ENCODE measurements around the gene TIMM10B. TPM values are rescaled to one million over a fixed set of nuclear protein-coding genes. Genes with fewer than 3 reads are reported as not detected.

TIMM10B gene
- total and polyA plus RNA-seq, 7 donors = 24.9 to 47.4 (median 37.7) TPM

DNA sequence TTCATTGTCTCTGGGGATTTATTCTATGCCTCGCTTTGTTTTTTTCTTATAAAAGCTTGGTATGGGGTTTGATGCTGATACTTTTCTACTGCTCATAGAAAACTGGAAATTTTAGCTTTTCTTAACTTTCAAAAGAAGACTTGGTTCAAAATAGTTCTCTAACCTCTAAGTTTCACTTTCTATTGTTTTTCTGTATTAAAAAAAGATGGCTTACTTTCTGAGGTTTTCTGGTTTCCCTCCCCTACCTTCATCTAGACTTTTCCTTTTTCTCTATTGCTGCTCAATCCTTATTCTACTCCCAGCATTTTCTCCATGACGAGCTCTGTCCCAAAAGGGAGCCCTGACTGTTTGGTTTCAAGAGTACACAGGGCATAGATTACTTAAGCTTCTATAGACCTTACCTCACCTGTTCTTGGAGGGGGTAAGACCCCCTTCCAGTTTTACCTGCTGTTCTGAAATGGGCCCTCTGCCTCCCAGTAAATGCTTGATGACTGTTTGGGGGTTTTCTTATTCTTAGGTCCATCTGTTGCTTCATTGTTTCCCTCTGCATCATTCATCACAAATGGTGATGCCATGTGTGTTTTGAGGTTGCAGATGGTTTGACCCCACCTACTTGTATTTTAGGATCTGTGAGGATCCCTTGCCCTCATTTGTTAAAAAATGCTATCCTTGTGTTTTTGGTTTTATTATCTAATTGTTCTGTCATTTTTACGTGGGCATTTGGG is 45.3 kb downstream of the TIMM10B start:
- Histone ChIP-seq H3K27ac (no peak overlapping the region), H3K4me3 (no peak overlapping the region), H3K4me1 (no peaks in the 10 kb centered on the region), H3K36me3 (peaks cover 0 to 13% (median 0%) of the 10 kb centered on the region in 4 donors), H3K9me3 (no peaks in the 10 kb centered on the region), H3K27me3 (no peaks in the 10 kb centered on the region)
- intact Hi-C loops (cut with DNase I) = no loop called here
- DNase-seq = no peak
- TF ChIP-seq, protein P1, sequence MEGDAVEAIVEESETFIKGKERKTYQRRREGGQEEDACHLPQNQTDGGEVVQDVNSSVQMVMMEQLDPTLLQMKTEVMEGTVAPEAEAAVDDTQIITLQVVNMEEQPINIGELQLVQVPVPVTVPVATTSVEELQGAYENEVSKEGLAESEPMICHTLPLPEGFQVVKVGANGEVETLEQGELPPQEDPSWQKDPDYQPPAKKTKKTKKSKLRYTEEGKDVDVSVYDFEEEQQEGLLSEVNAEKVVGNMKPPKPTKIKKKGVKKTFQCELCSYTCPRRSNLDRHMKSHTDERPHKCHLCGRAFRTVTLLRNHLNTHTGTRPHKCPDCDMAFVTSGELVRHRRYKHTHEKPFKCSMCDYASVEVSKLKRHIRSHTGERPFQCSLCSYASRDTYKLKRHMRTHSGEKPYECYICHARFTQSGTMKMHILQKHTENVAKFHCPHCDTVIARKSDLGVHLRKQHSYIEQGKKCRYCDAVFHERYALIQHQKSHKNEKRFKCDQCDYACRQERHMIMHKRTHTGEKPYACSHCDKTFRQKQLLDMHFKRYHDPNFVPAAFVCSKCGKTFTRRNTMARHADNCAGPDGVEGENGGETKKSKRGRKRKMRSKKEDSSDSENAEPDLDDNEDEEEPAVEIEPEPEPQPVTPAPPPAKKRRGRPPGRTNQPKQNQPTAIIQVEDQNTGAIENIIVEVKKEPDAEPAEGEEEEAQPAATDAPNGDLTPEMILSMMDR (IDR thresholded peaks at IDR 0.05) = no peak
- TF ChIP-seq EP300 (IDR thresholded peaks at IDR 0.05) = no peak
- TF ChIP-seq POLR2AphosphoS5 (IDR thresholded peaks at IDR 0.05) = no peak
- 79 to 91% methylated on average over 3 of the region's 3 CpGs for WGBS, 2 donors

DNA sequence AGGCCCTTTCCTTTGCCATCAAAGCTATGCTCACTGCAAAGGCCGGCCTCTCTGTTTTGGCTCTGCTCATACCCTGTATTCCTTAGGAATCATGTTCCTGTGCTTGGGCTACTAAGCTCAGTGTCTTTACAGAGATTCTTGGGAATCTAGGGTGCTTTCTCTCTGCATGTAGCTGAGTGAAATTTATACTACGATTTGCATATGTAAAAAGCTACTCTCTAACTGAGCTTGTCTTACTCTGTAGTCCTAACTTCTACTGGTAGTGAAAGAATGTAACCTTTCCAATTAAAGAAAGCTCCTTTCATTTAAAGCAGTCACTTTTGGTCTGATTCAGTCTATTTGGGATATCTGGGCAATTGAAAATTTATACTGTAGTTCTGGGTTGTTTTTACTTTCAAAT is 48.0 kb downstream of the TIMM10B start:
- H3K9me3 ChIP-seq = no peaks in the 10 kb centered on the region
- H3K4me3 ChIP-seq = no peak overlapping the region
- H3K36me3 ChIP-seq = peaks cover 0 to 27% (median 0%) of the 10 kb centered on the region in 4 donors
- H3K4me1 ChIP-seq = peaks cover 0 to 11% (median 0%) of the 10 kb centered on the region in 4 donors
- TF ChIP-seq, protein P1 (IDR thresholded peaks at IDR 0.05) = no peak
- TF ChIP-seq POLR2A (IDR thresholded peaks at IDR 0.05) = no peak
- TF ChIP-seq EP300 (IDR thresholded peaks at IDR 0.05) = no peak
- no peak for TF ChIP-seq POLR2AphosphoS5 (IDR thresholded peaks at IDR 0.05)
- intact Hi-C loops (cut with DNase I) = no loop called here
- H3K27me3 ChIP-seq = no peaks in the 10 kb centered on the region
- DNase-seq = no peak
- no peak overlapping the region for H3K27ac ChIP-seq
- 91 to 92% methylated on average over 2 of the region's 2 CpGs for WGBS, 2 donors

DNA sequence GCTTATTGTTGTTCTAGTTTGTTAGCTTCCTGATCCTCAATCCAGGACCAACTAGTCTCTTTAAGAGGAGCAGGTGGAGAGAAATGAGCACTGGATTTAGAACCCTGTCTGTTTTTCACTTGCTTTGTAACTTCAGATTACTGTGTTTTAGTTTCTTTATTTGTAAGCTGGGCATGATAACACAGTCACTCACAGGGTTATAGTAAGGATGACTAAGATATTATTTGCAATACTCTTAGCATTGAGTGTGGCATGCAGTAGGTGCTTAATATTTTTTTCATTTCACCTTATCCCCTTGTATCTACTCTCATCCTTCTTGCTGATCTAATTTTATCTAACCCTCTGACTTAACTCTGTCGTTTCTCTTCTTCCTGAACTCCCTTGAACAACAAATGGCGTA is 49.5 kb downstream of the TIMM10B start:
- DNase-seq = no peak
- no peaks in the 10 kb centered on the region for H3K9me3 ChIP-seq
- peaks cover 0 to 11% (median 0%) of the 10 kb centered on the region in 4 donors for H3K4me1 ChIP-seq
- H3K36me3 ChIP-seq = peaks cover 0 to 30% (median 0%) of the 10 kb centered on the region in 4 donors
- WGBS, 2 donors = 94% methylated on average over 2 of the region's 2 CpGs
- H3K27ac ChIP-seq = no peak overlapping the region
- no peaks in the 10 kb centered on the region for H3K27me3 ChIP-seq
- TF ChIP-seq POLR2AphosphoS5 (IDR thresholded peaks at IDR 0.05) (no peak), POLR2A (IDR thresholded peaks at IDR 0.05) (no peak), EP300 (IDR thresholded peaks at IDR 0.05) (no peak)
- TF ChIP-seq, protein P1 (IDR thresholded peaks at IDR 0.05) = no peak
- H3K4me3 ChIP-seq = no peak overlapping the region
- intact Hi-C loops (cut with DNase I) = loop anchor here (1.0 to 5.0 kb wide), 3 partner anchors 41 to 175 kb away; partner anchors contain the start of gene MRPL17

DNA sequence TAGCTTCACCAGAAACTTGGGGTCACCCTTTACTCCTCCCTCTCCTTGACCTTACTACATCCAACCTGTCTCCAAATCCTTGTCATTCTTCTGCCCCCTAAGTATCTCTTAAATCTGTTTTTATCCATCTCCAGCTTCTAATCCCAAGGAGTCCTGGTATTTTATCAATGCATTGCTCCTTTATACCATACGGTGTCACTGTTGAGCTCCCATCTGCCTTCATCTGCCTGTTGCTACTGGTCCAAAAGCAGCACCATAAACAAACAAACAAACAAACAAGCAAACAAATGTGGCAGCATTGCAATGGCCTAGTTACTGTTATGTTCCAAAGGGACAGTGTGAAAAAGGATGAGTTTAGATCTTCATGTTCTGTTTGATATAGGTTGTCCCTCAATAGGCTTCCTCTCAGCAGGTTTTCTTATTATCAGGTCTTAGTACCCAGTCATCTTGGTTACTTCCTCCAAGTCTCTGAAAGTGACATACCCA is 50.0 kb downstream of the TIMM10B start:
- no peak overlapping the region for H3K27ac ChIP-seq
- H3K4me3 ChIP-seq = no peak overlapping the region
- no peak for DNase-seq
- intact Hi-C loops (cut with DNase I) = loop anchor here (1.0 to 5.0 kb wide), 3 partner anchors 41 to 175 kb away; partner anchors contain the start of gene MRPL17
- TF ChIP-seq, protein P1 (IDR thresholded peaks at IDR 0.05) = peak; percentile 78 to 90 (median 86)
- TF ChIP-seq POLR2AphosphoS5 (IDR thresholded peaks at IDR 0.05) = peak in 2 of 4 donors; percentile 21 to 34
- TF ChIP-seq EP300 (IDR thresholded peaks at IDR 0.05) = no peak
- peaks cover 0 to 30% (median 0%) of the 10 kb centered on the region in 4 donors for H3K36me3 ChIP-seq
- no peaks in the 10 kb centered on the region for H3K9me3 ChIP-seq
- 2 to 5% methylated on average over 1 of the region's 1 CpG for WGBS, 2 donors
- H3K4me1 ChIP-seq = peaks cover 0 to 11% (median 0%) of the 10 kb centered on the region in 4 donors
- no peaks in the 10 kb centered on the region for H3K27me3 ChIP-seq

Other genes with a start within 250 kb of the TIMM10B start
- gene FHIP1B, start 246.9 kb upstream of the TIMM10B start, total RNA-seq = 10 to 100 TPM; 21.6 to 66.0 (median 36.6) TPM
- 10 to 100 TPM; 43.5 to 89.0 (median 49.2) TPM for gene FHIP1B, start 246.9 kb upstream of the TIMM10B start, polyA plus RNA-seq
- gene CNGA4, start 242.4 kb upstream of the TIMM10B start, total RNA-seq = under 1 TPM in 1 of 4 donors, not detected in 3; 0.55 TPM
- under 1 TPM in 1 of 3 donors, not detected in 2; 0.16 TPM for gene CNGA4, start 242.4 kb upstream of the TIMM10B start, polyA plus RNA-seq
- under 1 TPM in 2 of 4 donors, not detected in 2; 0.41 to 0.99 TPM for gene CCKBR, start 221.7 kb upstream of the TIMM10B start, total RNA-seq
- not detected for gene CCKBR, start 221.7 kb upstream of the TIMM10B start, polyA plus RNA-seq
- gene CAVIN3, start 161.0 kb upstream of the TIMM10B start, total RNA-seq = 100 to 1,000 TPM; 113 to 294 (median 188) TPM
- 10 to 100 TPM in 2 of 3 donors, 1 to 10 TPM in 1; 6.9 to 25.6 (median 24.0) TPM for gene CAVIN3, start 161.0 kb upstream of the TIMM10B start, polyA plus RNA-seq
- 10 to 100 TPM; 17.1 to 36.8 (median 18.5) TPM for gene SMPD1, start 91.0 kb upstream of the TIMM10B start, total RNA-seq
- gene SMPD1, start 91.0 kb upstream of the TIMM10B start, polyA plus RNA-seq = 10 to 100 TPM in 2 of 3 donors, 1 to 10 TPM in 1; 9.6 to 46.4 (median 22.2) TPM
- 10 to 100 TPM; 51.0 to 85.0 (median 61.7) TPM for gene APBB1, start 62.4 kb upstream of the TIMM10B start, total RNA-seq
- 10 to 100 TPM in 1 of 3 donors, 1 to 10 TPM in 2; 5.5 to 19.7 (median 9.6) TPM for gene APBB1, start 62.4 kb upstream of the TIMM10B start, polyA plus RNA-seq
- gene HPX, start 40.5 kb upstream of the TIMM10B start, total RNA-seq = 1 to 10 TPM in 1 of 4 donors, under 1 TPM in 1, not detected in 2; 0.54 to 3.0 TPM
- gene HPX, start 40.5 kb upstream of the TIMM10B start, polyA plus RNA-seq = 1 to 10 TPM in 1 of 3 donors, under 1 TPM in 1, not detected in 1; 0.69 to 1.8 TPM
- gene TRIM3, start 7.6 kb upstream of the TIMM10B start, total RNA-seq = 10 to 100 TPM; 19.8 to 27.1 (median 24.4) TPM
- gene TRIM3, start 7.6 kb upstream of the TIMM10B start, polyA plus RNA-seq = 10 to 100 TPM; 14.6 to 19.8 (median 17.1) TPM
- 10 to 100 TPM; 33.9 to 37.2 (median 35.3) TPM for gene ARFIP2, start 170 bp upstream of the TIMM10B start, total RNA-seq
- gene ARFIP2, start 170 bp upstream of the TIMM10B start, polyA plus RNA-seq = 10 to 100 TPM; 55.8 to 68.0 (median 60.7) TPM
- gene DNHD1, start 15.8 kb downstream of the TIMM10B start, total RNA-seq = 10 to 100 TPM; 12.5 to 29.9 (median 15.7) TPM
- 10 to 100 TPM in 1 of 3 donors, 1 to 10 TPM in 2; 1.4 to 11.1 (median 3.6) TPM for gene DNHD1, start 15.8 kb downstream of the TIMM10B start, polyA plus RNA-seq
- gene RRP8, start 122.1 kb downstream of the TIMM10B start, total RNA-seq = 10 to 100 TPM; 20.7 to 23.2 (median 21.7) TPM
- gene RRP8, start 122.1 kb downstream of the TIMM10B start, polyA plus RNA-seq = 10 to 100 TPM; 10.2 to 15.8 (median 12.3) TPM
- 100 to 1,000 TPM; 450 to 607 (median 548) TPM for gene ILK, start 122.3 kb downstream of the TIMM10B start, total RNA-seq
- gene ILK, start 122.3 kb downstream of the TIMM10B start, polyA plus RNA-seq = 100 to 1,000 TPM in 2 of 3 donors, 10 to 100 TPM in 1; 93.7 to 117 (median 100) TPM
- gene TAF10, start 130.7 kb downstream of the TIMM10B start, total RNA-seq = 10 to 100 TPM; 33.2 to 60.0 (median 49.0) TPM
- 100 to 1,000 TPM in 2 of 3 donors, 10 to 100 TPM in 1; 67.6 to 148 (median 129) TPM for gene TAF10, start 130.7 kb downstream of the TIMM10B start, polyA plus RNA-seq
- 10 to 100 TPM; 39.8 to 58.8 (median 45.9) TPM for gene TPP1, start 137.9 kb downstream of the TIMM10B start, total RNA-seq
- 10 to 100 TPM; 13.2 to 60.3 (median 55.5) TPM for gene TPP1, start 137.9 kb downstream of the TIMM10B start, polyA plus RNA-seq
- 10 to 100 TPM; 21.7 to 57.1 (median 32.2) TPM for gene DCHS1, start 174.3 kb downstream of the TIMM10B start, total RNA-seq
- gene DCHS1, start 174.3 kb downstream of the TIMM10B start, polyA plus RNA-seq = 1 to 10 TPM in 1 of 3 donors, under 1 TPM in 2; under 0.01 to 6.3 (median 0.46) TPM
- gene MRPL17, start 201.8 kb downstream of the TIMM10B start, total RNA-seq = 10 to 100 TPM; 18.3 to 97.5 (median 20.1) TPM
- gene MRPL17, start 201.8 kb downstream of the TIMM10B start, polyA plus RNA-seq = 10 to 100 TPM; 23.4 to 51.1 (median 28.9) TPM

All from sigmoid colon (tissue), 7 donors.